ENCODE measurements around the gene KRTAP22-2. TPM values are rescaled to one million over a fixed set of nuclear protein-coding genes. Genes with fewer than 3 reads are reported as not detected.

Gene KRTAP22-2
- total and polyA plus RNA-seq, 2 donors (not counting 3 experiments of a cell fraction or from before 2014, with no cell fraction given) = not detected

- H3K4me1 ChIP-seq (ENCODE audit: control insufficient read depth, extremely low read depth, insufficient read depth, low read length) = no peaks in the 10 kb centered on the region
- H3K9me1 ChIP-seq (replicated peaks; ENCODE audit: control insufficient read depth, extremely low read depth, insufficient read depth, low read length) = no peaks in the 10 kb centered on the region
- dilution Hi-C loops (cut with MboI; ENCODE audit: extremely low pct_ligation_motif_present, low sequenced_read_pairs) (no loop called here), intact Hi-C loops (cut with micrococcal nuclease) (no loop called here)
- no peak within 1 kb of the TSS for H3K9ac ChIP-seq (replicated peaks; ENCODE audit: extremely low read depth, insufficient read depth, low read length)
- H2AFZ ChIP-seq (ENCODE audit: low read depth, low read length) = no peak within 1 kb of the TSS
- no peaks in the 10 kb centered on the region for H4K20me1 ChIP-seq (replicated peaks; ENCODE audit: control insufficient read depth, extremely low read depth, insufficient read depth, low read length)
- no peak within 1 kb of the TSS for H3K4me2 ChIP-seq (ENCODE audit: insufficient read depth, low read length)
- no peaks in the 10 kb centered on the region for H3K36me3 ChIP-seq (ENCODE audit: control insufficient read depth in 2 of 2, extremely low read depth in 1 of 2, insufficient read depth in 2 of 2, low read length in 2 of 2)
- H3K27me3 ChIP-seq (ENCODE audit: control insufficient read depth in 2 of 2, insufficient read depth in 2 of 2, low read length in 2 of 2) = no peaks in the 10 kb centered on the region
- CTCF ChIA-PET = no interaction called here
- H3K9me3 ChIP-seq (replicated peaks; ENCODE audit: control insufficient read depth, insufficient read depth, low read length) = peaks cover 4% of the 10 kb centered on the region
- H3K4me3 ChIP-seq (replicated peaks in 1 of 3; ENCODE audit: insufficient read depth in 1 of 3, low read depth in 1 of 3, low read length in 3 of 3) = no peak within 1 kb of the TSS
- POLR2A ChIA-PET = no interaction called here
- H3K27ac ChIP-seq (ENCODE audit: insufficient read depth, low read depth, low read length) = no peak within 1 kb of the TSS
- H3K79me2 ChIP-seq (ENCODE audit: control insufficient read depth, insufficient read depth, low read length) = no peaks in the 10 kb centered on the region
- DNase-seq (ENCODE audit: low read depth, low spot score) = no peak
- FAIRE-seq = no peak
- BruUV-seq (replicated peaks) = no TSS peak
- no peak for TF ChIP-seq FOS (IDR thresholded peaks at IDR 0.05; ENCODE audit: borderline replicate concordance, insufficient read depth, low read length)
- no peak for TF ChIP-seq CTCF (IDR thresholded peaks at IDR 0.05; ENCODE audit: extremely low read depth in 1 of 2, insufficient read depth in 1 of 2, low read depth in 1 of 2, low read length in 2 of 2)
- TF ChIP-seq EZH2 (IDR thresholded peaks at IDR 0.05; ENCODE audit: borderline replicate concordance, low read depth, low read length, severe bottlenecking) = no peak
- TF ChIP-seq POLR2AphosphoS5 (IDR thresholded peaks at IDR 0.05; ENCODE audit: insufficient read depth, low read depth, low read length) = no peak
- TF ChIP-seq POLR2A (IDR thresholded peaks at IDR 0.05; ENCODE audit: low read depth, low read length) = no peak
- TF ChIP-seq MAX (IDR thresholded peaks at IDR 0.05; ENCODE audit: insufficient read depth, insufficient read length) = no peak
- no peak for TF ChIP-seq MYC (IDR thresholded peaks at IDR 0.05; ENCODE audit: low read depth, low read length)
- TF ChIP-seq JUN (IDR thresholded peaks at IDR 0.05; ENCODE audit: borderline replicate concordance, insufficient read depth, insufficient read length, low read depth) = no peak
Measured at GRCh38 chr21:30613836-30614235, 23.6 kb upstream of the KRTAP22-2 start, which contains the start of gene KRTAP6-1. TSS of gene KRTAP6-1 (minus strand) at chr21:30613930. CDS start at chr21:30613904, 26 bp downstream.
